ENCODE measurements around the gene STX5.
"Not testable (repeated sequence)": the region's sequence is repeated elsewhere in the genome, so short reads cannot be mapped to it uniquely, and the experiment has no call there.

Gene STX5

GRCh38 chr11:62831520-62832335 lies at the start of gene STX5:
Gene STX5, minus strand, starts transcription at chr11:62832051. Its CDS starts 808 bp downstream, at chr11:62831243.
- Histone ChIP-seq H3K27ac (ENCODE audit: low read depth, low read length) (peak within 1 kb of the TSS; percentile 97), H3K27me3 (ENCODE audit: control insufficient read depth in 1 of 2, insufficient read depth in 2 of 2, low read length in 2 of 2) (no peaks in the 10 kb centered on the region), H3K4me3 (ENCODE audit: low read depth in 1 of 2, low read length in 2 of 2) (peak within 1 kb of the TSS; percentile 85 to 93), H3K36me3 (ENCODE audit: insufficient read depth, low read length) (peaks cover 49% of the 10 kb centered on the region), H3K9ac (ENCODE audit: low read length) (peak within 1 kb of the TSS; percentile 94), H3K9me3 (ENCODE audit: low read length) (no peaks in the 10 kb centered on the region), H3K4me1 (ENCODE audit: insufficient read depth, low read length) (peaks cover 28% of the 10 kb centered on the region)

- H3K9me3 ChIP-seq (ENCODE audit: low read length), result no peaks in the 10 kb centered on the region
- peak within 1 kb of the TSS; percentile 93 for H3K9ac ChIP-seq (ENCODE audit: low read length)
- H3K27ac ChIP-seq (ENCODE audit: low read depth, low read length), result peak within 1 kb of the TSS; percentile 100
- peaks cover 34% of the 10 kb centered on the region for H3K36me3 ChIP-seq (ENCODE audit: insufficient read depth, low read length)
- no peaks in the 10 kb centered on the region for H3K27me3 ChIP-seq (ENCODE audit: control insufficient read depth in 1 of 2, insufficient read depth in 2 of 2, low read length in 2 of 2)
- peaks cover 38% of the 10 kb centered on the region for H3K4me1 ChIP-seq (ENCODE audit: insufficient read depth, low read length)
- peak within 1 kb of the TSS; percentile 80 to 90 for H3K4me3 ChIP-seq (ENCODE audit: low read depth in 1 of 2, low read length in 2 of 2)
Observed at GRCh38 chr11:62880803-62881578, 49.1 kb upstream of the STX5 start, which contains the start of gene SLC3A2. Gene SLC3A2, plus strand, starts transcription at chr11:62880896. Its CDS starts 128 bp downstream, at chr11:62881024.

- peaks cover 27% of the 10 kb centered on the region for H3K36me3 ChIP-seq (ENCODE audit: insufficient read depth, low read length)
- H3K9me3 ChIP-seq (ENCODE audit: low read length), result no peaks in the 10 kb centered on the region
- H3K27me3 ChIP-seq (ENCODE audit: control insufficient read depth in 1 of 2, insufficient read depth in 2 of 2, low read length in 2 of 2), result no peaks in the 10 kb centered on the region
- peak overlapping the region; percentile 80 to 90 for H3K4me3 ChIP-seq (ENCODE audit: low read depth in 1 of 2, low read length in 2 of 2)
- H3K9ac ChIP-seq (ENCODE audit: low read length), result peak overlapping the region; percentile 93
- H3K27ac ChIP-seq (ENCODE audit: low read depth, low read length), result peak overlapping the region; percentile 100
- peaks cover 38% of the 10 kb centered on the region for H3K4me1 ChIP-seq (ENCODE audit: insufficient read depth, low read length)
Observed at GRCh38 chr11:62880231-62880802, 48.5 kb upstream of the STX5 start.

GRCh38 chr11:62879235-62879978 lies 47.6 kb upstream of the STX5 start:
- peaks cover 38% of the 10 kb centered on the region for H3K4me1 ChIP-seq (ENCODE audit: insufficient read depth, low read length)
- peak overlapping the region; percentile 93 for H3K9ac ChIP-seq (ENCODE audit: low read length)
- H3K27ac ChIP-seq (ENCODE audit: low read depth, low read length), result peak overlapping the region; percentile 100
- H3K4me3 ChIP-seq (ENCODE audit: low read depth in 1 of 2, low read length in 2 of 2), result peak overlapping the region in 1 of 2 donors; percentile 80
- H3K36me3 ChIP-seq (ENCODE audit: insufficient read depth, low read length), result peaks cover 18% of the 10 kb centered on the region
- H3K27me3 ChIP-seq (ENCODE audit: control insufficient read depth in 1 of 2, insufficient read depth in 2 of 2, low read length in 2 of 2), result no peaks in the 10 kb centered on the region
- no peaks in the 10 kb centered on the region for H3K9me3 ChIP-seq (ENCODE audit: low read length)

- Histone ChIP-seq H3K27ac (ENCODE audit: low read depth, low read length) (no peak overlapping the region), H3K4me1 (ENCODE audit: insufficient read depth, low read length) (peaks cover 13% of the 10 kb centered on the region), H3K27me3 (ENCODE audit: control insufficient read depth in 1 of 2, insufficient read depth in 2 of 2, low read length in 2 of 2) (no peaks in the 10 kb centered on the region), H3K36me3 (ENCODE audit: insufficient read depth, low read length) (no peaks in the 10 kb centered on the region), H3K9me3 (ENCODE audit: low read length) (no peaks in the 10 kb centered on the region), H3K9ac (ENCODE audit: low read length) (no peak overlapping the region), H3K4me3 (ENCODE audit: low read depth in 1 of 2, low read length in 2 of 2) (no peak overlapping the region)
Observed at GRCh38 chr11:62876712-62877111, 44.9 kb upstream of the STX5 start.

GRCh38 chr11:62875698-62876478 lies 44.0 kb upstream of the STX5 start:
- H3K36me3 ChIP-seq (ENCODE audit: insufficient read depth, low read length), result no peaks in the 10 kb centered on the region
- no peak overlapping the region for H3K9ac ChIP-seq (ENCODE audit: low read length)
- H3K4me1 ChIP-seq (ENCODE audit: insufficient read depth, low read length), result peaks cover 13% of the 10 kb centered on the region
- no peaks in the 10 kb centered on the region for H3K27me3 ChIP-seq (ENCODE audit: control insufficient read depth in 1 of 2, insufficient read depth in 2 of 2, low read length in 2 of 2)
- no peak overlapping the region for H3K4me3 ChIP-seq (ENCODE audit: low read depth in 1 of 2, low read length in 2 of 2)
- H3K27ac ChIP-seq (ENCODE audit: low read depth, low read length), result no peak overlapping the region
- H3K9me3 ChIP-seq (ENCODE audit: low read length), result no peaks in the 10 kb centered on the region

GRCh38 chr11:62874851-62875250 lies 43.0 kb upstream of the STX5 start:
- Histone ChIP-seq H3K9me3 (ENCODE audit: low read length) (no peaks in the 10 kb centered on the region), H3K27ac (ENCODE audit: low read depth, low read length) (no peak overlapping the region), H3K4me1 (ENCODE audit: insufficient read depth, low read length) (peaks cover 7% of the 10 kb centered on the region), H3K4me3 (ENCODE audit: low read depth in 1 of 2, low read length in 2 of 2) (no peak overlapping the region), H3K9ac (ENCODE audit: low read length) (no peak overlapping the region), H3K27me3 (ENCODE audit: control insufficient read depth in 1 of 2, insufficient read depth in 2 of 2, low read length in 2 of 2) (no peaks in the 10 kb centered on the region), H3K36me3 (ENCODE audit: insufficient read depth, low read length) (no peaks in the 10 kb centered on the region)

- Histone ChIP-seq H3K36me3 (ENCODE audit: insufficient read depth, low read length) (no peaks in the 10 kb centered on the region), H3K27me3 (ENCODE audit: control insufficient read depth in 1 of 2, insufficient read depth in 2 of 2, low read length in 2 of 2) (no peaks in the 10 kb centered on the region), H3K4me3 (ENCODE audit: low read depth in 1 of 2, low read length in 2 of 2) (no peak overlapping the region), H3K4me1 (ENCODE audit: insufficient read depth, low read length) (peaks cover 4% of the 10 kb centered on the region), H3K9ac (ENCODE audit: low read length) (no peak overlapping the region), H3K9me3 (ENCODE audit: low read length) (no peaks in the 10 kb centered on the region), H3K27ac (ENCODE audit: low read depth, low read length) (no peak overlapping the region)
Observed at GRCh38 chr11:62865635-62866034, 33.8 kb upstream of the STX5 start.

GRCh38 chr11:62863687-62864335 lies 32.0 kb upstream of the STX5 start:
- no peak overlapping the region for H3K27ac ChIP-seq (ENCODE audit: low read depth, low read length)
- H3K9me3 ChIP-seq (ENCODE audit: low read length), result no peaks in the 10 kb centered on the region
- H3K36me3 ChIP-seq (ENCODE audit: insufficient read depth, low read length), result no peaks in the 10 kb centered on the region
- H3K4me1 ChIP-seq (ENCODE audit: insufficient read depth, low read length), result peaks cover 4% of the 10 kb centered on the region
- H3K27me3 ChIP-seq (ENCODE audit: control insufficient read depth in 1 of 2, insufficient read depth in 2 of 2, low read length in 2 of 2), result no peaks in the 10 kb centered on the region
- no peak overlapping the region for H3K4me3 ChIP-seq (ENCODE audit: low read depth in 1 of 2, low read length in 2 of 2)
- H3K9ac ChIP-seq (ENCODE audit: low read length), result no peak overlapping the region

- H3K36me3 ChIP-seq (ENCODE audit: insufficient read depth, low read length); H3K27ac ChIP-seq (ENCODE audit: low read depth, low read length); H3K4me1 ChIP-seq (ENCODE audit: insufficient read depth, low read length); H3K27me3 ChIP-seq (ENCODE audit: control insufficient read depth in 1 of 2, insufficient read depth in 2 of 2, low read length in 2 of 2); H3K9me3 ChIP-seq (ENCODE audit: low read length); H3K9ac ChIP-seq (ENCODE audit: low read length); H3K4me3 ChIP-seq (ENCODE audit: low read depth in 1 of 2, low read length in 2 of 2): not testable (repeated sequence)
Observed at GRCh38 chr11:62861564-62862192, 29.8 kb upstream of the STX5 start.
